Spleen (tissue), 11 donors: ENCODE measurements around the gene KIFAP3. TPM values are rescaled to one million over a fixed set of nuclear protein-coding genes. Genes with fewer than 3 reads are reported as not detected.

Source experiments
- DNase-seq: peaks from one replicate; pipeline ENCODE4 v3.0.0-alpha.2; 2020
- H3K27ac ChIP-seq, 8 donors: fragments of 200-600 bp; sonication (generic) in 7 of 8; 1 replicate in 4 of 8; 2 replicates in 4 of 8; pipeline versions ENCODE4 v1.5.0 to v1.8.0; 2016 to 2021; ENCODE audit warnings: inconsistent platforms in 4 of 8, mild to moderate bottlenecking in 4 of 8, moderate library complexity in 1 of 8
- H3K27me3 ChIP-seq, 7 donors: fragments of 200-600 bp; sonication (generic) in 6 of 7; replicated peaks in 1 of 7; 1 replicate in 4 of 7; 2 replicates in 3 of 7; pipeline versions ENCODE4 v1.5.0 to v1.8.0; 2016 to 2021; ENCODE audit warnings: inconsistent platforms in 3 of 7, mild to moderate bottlenecking in 1 of 7
- H3K36me3 ChIP-seq, 6 donors: fragments of 200-600 bp; sonication (generic) in 5 of 6; 1 replicate in 4 of 6; 2 replicates in 2 of 6; pipeline versions ENCODE4 v1.5.0 to v1.8.0; 2016 to 2021; ENCODE audit warnings: inconsistent platforms in 2 of 6
- H3K4me1 ChIP-seq, 6 donors: fragments of 200-600 bp; sonication (generic) in 5 of 6; 1 replicate in 3 of 6; 2 replicates in 3 of 6; pipeline versions ENCODE4 v1.5.0 to v1.8.0; 2016 to 2021; ENCODE audit warnings: inconsistent platforms in 3 of 6
- H3K4me3 ChIP-seq, 8 donors: fragments of 200-600 bp; sonication (generic) in 7 of 8; 1 replicate in 4 of 8; 2 replicates in 4 of 8; pipeline versions ENCODE4 v1.5.0 to v1.8.0; 2016 to 2021; ENCODE audit warnings: inconsistent platforms in 4 of 8, mild to moderate bottlenecking in 4 of 8, moderate library complexity in 2 of 8
- H3K9me3 ChIP-seq, 8 donors: fragments of 200-600 bp; sonication (generic) in 7 of 8; 1 replicate in 4 of 8; 2 replicates in 4 of 8; pipeline versions ENCODE4 v1.5.0 to v1.8.0; 2016 to 2021; ENCODE audit warnings: inconsistent platforms in 4 of 8
- POLR2A ChIP-seq, 3 donors: fragments of 450-650 bp; IDR thresholded peaks; one replicate each; pipeline ENCODE4 v1.5.1; 2017; ENCODE audit warnings: antibody characterized with exemption in 3 of 3, mild to moderate bottlenecking in 1 of 3
- POLR2AphosphoS5 ChIP-seq, 3 donors: sonication (generic); formaldehyde crosslinking; IDR thresholded peaks; one replicate each; pipeline ENCODE4 v1.5.1; 2017; ENCODE audit warnings: antibody characterized with exemption in 3 of 3
- WGBS, 5 donors: extraction: QIAGEN DNeasy Blood & Tissue Kit in 3 of 5; methylation state at CpG; one replicate each; pipeline versions ENCODE4 v1.1.5 to v1.1.7; 2013 to 2018; 5-methylcytosine and 5-hydroxymethylcytosine counted together
- intact Hi-C: fragments of 100-400 bp; cut with DNase I; formaldehyde crosslinking; loops from one replicate; pipeline ENCODE4 v1.15.0; 2023; ENCODE audit warnings: low total_unique reads
- polyA plus RNA-seq, 3 donors: library from polyadenylated mRNA; stranded (reverse); fragments of 200-250 nt; gene quantifications; one replicate each; pipeline ENCODE4 v1.2.1, GENCODE V29; 2013
- total RNA-seq, 7 donors: library from RNA; depleted of rRNA in 3 of 7; stranded (reverse); fragments of >200 nt in 3 of 7; fragmentation: NEBNext Ultra II Directional in 4 of 7; extraction: Animal tissue kit (Norgen Biotek cat#: 25700) in 4 of 7; gene quantifications; one replicate each; pipeline versions ENCODE4 v1.1.0 to v1.2.1, GENCODE V29; 2016 to 2021
- TF ChIP-seq, protein P1 (sequence below), 11 experiments: fragments of 200-600 bp in 7 of 11; fragments of 450-650 bp in 4 of 11; sonication (generic) in 4 of 11; IDR thresholded peaks in 8 of 11; conservative IDR thresholded peaks in 3 of 11; 1 replicate in 7 of 11; 2 replicates in 4 of 11; pipeline versions ENCODE4 v1.4.0 to v1.8.0; 2016 to 2021; ENCODE audit warnings: antibody characterized with exemption in 11 of 11, inconsistent platforms in 4 of 11, mild to moderate bottlenecking in 1 of 11
- donor health status: healthy with polysubstance abuse.
- donor health status: DM: no; HTN: no; CAD: no; lungs with moderate emphysema.
- donor health status: DM: no; HTN: no; CAD: no.
- donor health status: Bipolar disorder and iron deficiency.
- donor health status: healthy.
- donor health status: DM: no; HTN: no; CAD: no.
- donor health status: DM: yes; HTN: yes; CAD: no.

The KIFAP3 gene
- total and polyA plus RNA-seq, 10 donors: 5.1 to 36.7 (median 20.6) TPM

DNA sequence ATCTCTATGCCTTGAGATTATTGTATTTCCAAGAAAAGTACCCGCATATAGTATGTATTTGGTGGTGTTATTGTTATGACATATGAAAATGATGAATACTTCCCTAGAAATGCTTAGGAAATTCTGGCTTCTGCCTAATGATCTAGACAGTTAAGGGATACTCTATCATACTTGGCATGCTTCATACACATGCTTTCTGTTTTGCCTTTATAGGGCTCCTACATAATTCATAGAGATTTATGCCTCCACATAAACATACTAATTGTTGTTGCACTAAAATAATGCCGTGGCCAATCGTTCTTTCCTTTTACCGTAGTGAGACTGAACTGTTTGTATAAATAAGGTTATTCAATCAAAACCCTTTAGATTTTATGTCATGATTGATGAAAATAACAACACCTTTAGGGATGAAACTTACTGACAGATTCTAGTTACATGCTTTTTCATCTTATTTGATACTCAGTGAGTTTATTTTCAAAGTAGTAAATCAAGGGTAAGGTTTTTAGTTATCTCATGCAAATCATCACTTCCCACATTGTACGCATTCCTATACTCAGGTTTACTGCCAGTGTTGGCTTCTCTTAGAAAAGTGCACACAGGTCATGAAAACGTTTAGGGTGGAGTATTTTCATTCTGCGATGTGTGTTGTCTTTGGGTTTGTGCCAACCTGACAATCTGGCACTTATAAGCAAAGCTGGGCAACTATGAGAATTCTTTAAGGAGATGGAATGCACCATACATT, 140.3 kb downstream of the KIFAP3 start:
- TF ChIP-seq, protein P1, sequence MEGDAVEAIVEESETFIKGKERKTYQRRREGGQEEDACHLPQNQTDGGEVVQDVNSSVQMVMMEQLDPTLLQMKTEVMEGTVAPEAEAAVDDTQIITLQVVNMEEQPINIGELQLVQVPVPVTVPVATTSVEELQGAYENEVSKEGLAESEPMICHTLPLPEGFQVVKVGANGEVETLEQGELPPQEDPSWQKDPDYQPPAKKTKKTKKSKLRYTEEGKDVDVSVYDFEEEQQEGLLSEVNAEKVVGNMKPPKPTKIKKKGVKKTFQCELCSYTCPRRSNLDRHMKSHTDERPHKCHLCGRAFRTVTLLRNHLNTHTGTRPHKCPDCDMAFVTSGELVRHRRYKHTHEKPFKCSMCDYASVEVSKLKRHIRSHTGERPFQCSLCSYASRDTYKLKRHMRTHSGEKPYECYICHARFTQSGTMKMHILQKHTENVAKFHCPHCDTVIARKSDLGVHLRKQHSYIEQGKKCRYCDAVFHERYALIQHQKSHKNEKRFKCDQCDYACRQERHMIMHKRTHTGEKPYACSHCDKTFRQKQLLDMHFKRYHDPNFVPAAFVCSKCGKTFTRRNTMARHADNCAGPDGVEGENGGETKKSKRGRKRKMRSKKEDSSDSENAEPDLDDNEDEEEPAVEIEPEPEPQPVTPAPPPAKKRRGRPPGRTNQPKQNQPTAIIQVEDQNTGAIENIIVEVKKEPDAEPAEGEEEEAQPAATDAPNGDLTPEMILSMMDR (IDR thresholded peaks at IDR 0.05 in 8 of 11, conservative IDR thresholded peaks at IDR 0.05 in 3 of 11): no peak
- no peak for TF ChIP-seq POLR2AphosphoS5 (IDR thresholded peaks at IDR 0.05)
- no peak for TF ChIP-seq POLR2A (IDR thresholded peaks at IDR 0.05)
- Histone ChIP-seq H3K4me1 (no peaks in the 10 kb centered on the region), H3K9me3 (no peaks in the 10 kb centered on the region), H3K4me3 (no peak overlapping the region), H3K36me3 (no peaks in the 10 kb centered on the region), H3K27ac (no peak overlapping the region), H3K27me3 (no peaks in the 10 kb centered on the region)
- intact Hi-C loops: no loop called here
- DNase-seq: no peak
- 72 to 79% (median 75%) methylated on average over 7 of the region's 7 CpGs for WGBS, 5 donors

DNA sequence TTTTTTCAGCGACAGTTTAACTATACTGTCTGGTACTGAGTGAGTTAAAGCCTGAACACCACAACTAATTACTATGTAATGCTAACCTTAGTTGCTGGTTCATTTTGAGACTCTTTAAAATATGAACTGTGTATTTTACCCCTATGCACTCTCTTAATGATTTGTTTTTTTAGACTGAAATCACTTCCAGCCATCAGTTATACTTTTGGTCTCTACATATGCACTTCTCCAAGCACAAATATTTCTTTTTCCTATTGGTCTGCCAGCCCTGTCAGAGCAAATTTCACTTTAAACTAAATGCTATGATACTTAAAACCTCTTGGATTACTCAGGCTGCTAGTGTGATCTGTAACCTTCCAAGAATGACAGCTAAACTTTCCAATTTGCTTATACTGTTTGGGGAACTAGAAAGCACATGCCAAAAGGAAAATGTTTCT, 142.7 kb downstream of the KIFAP3 start:
- WGBS, 5 donors: 83 to 96% (median 93%) methylated on average over 1 of the region's 1 CpG
- no peak overlapping the region for H3K4me3 ChIP-seq
- no peak for DNase-seq
- no peaks in the 10 kb centered on the region for H3K9me3 ChIP-seq
- no peaks in the 10 kb centered on the region for H3K4me1 ChIP-seq
- intact Hi-C loops: no loop called here
- H3K27ac ChIP-seq: no peak overlapping the region
- TF ChIP-seq POLR2AphosphoS5 (IDR thresholded peaks at IDR 0.05): no peak
- TF ChIP-seq, protein P1 (IDR thresholded peaks at IDR 0.05 in 8 of 11, conservative IDR thresholded peaks at IDR 0.05 in 3 of 11): no peak
- no peak for TF ChIP-seq POLR2A (IDR thresholded peaks at IDR 0.05)
- H3K27me3 ChIP-seq: no peaks in the 10 kb centered on the region
- H3K36me3 ChIP-seq: no peaks in the 10 kb centered on the region

- Histone ChIP-seq H3K9me3 (no peaks in the 10 kb centered on the region), H3K4me1 (no peaks in the 10 kb centered on the region), H3K36me3 (no peaks in the 10 kb centered on the region), H3K27me3 (no peaks in the 10 kb centered on the region), H3K27ac (no peak overlapping the region), H3K4me3 (no peak overlapping the region)
- no peak for DNase-seq
- TF ChIP-seq POLR2AphosphoS5 (IDR thresholded peaks at IDR 0.05): no peak
- TF ChIP-seq, protein P1 (IDR thresholded peaks at IDR 0.05 in 8 of 11, conservative IDR thresholded peaks at IDR 0.05 in 3 of 11): no peak
- no peak for TF ChIP-seq POLR2A (IDR thresholded peaks at IDR 0.05)
- intact Hi-C loops: loop anchor here (10.0 kb wide), 1 partner anchor 996 kb away; no protein-coding TSS in a partner anchor
- 16 to 36% (median 25%) methylated on average over 1 of the region's 1 CpG for WGBS, 5 donors
These were observed 145.3 kb downstream of the KIFAP3 start for GRCh38 chr1:169929210-169929526.

- H3K27me3 ChIP-seq: no peaks in the 10 kb centered on the region
- DNase-seq: no peak
- WGBS, 5 donors: 43 to 49% (median 47%) methylated on average over 6 of the region's 6 CpGs
- no peaks in the 10 kb centered on the region for H3K36me3 ChIP-seq
- H3K4me3 ChIP-seq: no peak overlapping the region
- no peak overlapping the region for H3K27ac ChIP-seq
- intact Hi-C loops: loop anchor here (10.0 kb wide), 1 partner anchor 996 kb away; no protein-coding TSS in a partner anchor
- H3K4me1 ChIP-seq: no peaks in the 10 kb centered on the region
- TF ChIP-seq POLR2AphosphoS5 (IDR thresholded peaks at IDR 0.05) (no peak), POLR2A (IDR thresholded peaks at IDR 0.05) (no peak)
- TF ChIP-seq, protein P1 (IDR thresholded peaks at IDR 0.05 in 8 of 11, conservative IDR thresholded peaks at IDR 0.05 in 3 of 11): peak in 10 of 11 experiments; percentile 16 to 56 (median 42)
- no peaks in the 10 kb centered on the region for H3K9me3 ChIP-seq
These were observed 145.9 kb downstream of the KIFAP3 start for GRCh38 chr1:169928438-169929209.
